A673 (cell line): Measurements from ENCODE around the gene MBD3L1. TPM values are rescaled to one million over a fixed set of nuclear protein-coding genes. Genes with fewer than 3 reads are reported as not detected.

Source experiments
- BruUV-seq: library from RNA; stranded (reverse); fragments of 400-500 nt; replicated peaks from 2 replicates; lab custom pipeline; 2021; lab: Mats Ljungman, UMichigan
- CTCF ChIA-PET: fragments of 300-600 bp; sonication (Branson Sonifier 250); formaldehyde crosslinking; loops from one replicate; lab custom pipeline; 2022; ENCODE audit warnings: antibody characterized with exemption; lab: Charles Lee
- POLR2A ChIA-PET: fragments of 300-600 bp; sonication (Branson Sonifier 250); formaldehyde crosslinking; loops from one replicate; lab custom pipeline; 2022; ENCODE audit warnings: antibody characterized with exemption; ENCODE audit not compliant: low non-redundant PET; lab: Charles Lee
- DNase-seq: peaks from one replicate; pipeline ENCODE4 v3.0.0-alpha.2; 2015; ENCODE audit warnings: low spot score
- H3K27ac ChIP-seq: fragments of 200-600 bp; sonication (generic); 2 replicates; pipeline ENCODE4 v1.5.1; 2016; ENCODE audit warnings: mixed run types, low read depth, mild to moderate bottlenecking, mixed read lengths, antibody characterized with exemption, low read length; ENCODE audit not compliant: poor library complexity, severe bottlenecking
- H3K27me3 ChIP-seq: fragments of 200-600 bp; sonication (generic); replicated peaks from 2 replicates; pipeline ENCODE4 v1.6.1; 2017; ENCODE audit warnings: mixed run types, low read depth, mild to moderate bottlenecking, mixed read lengths, antibody characterized with exemption, low read length; ENCODE audit not compliant: insufficient read depth, poor library complexity
- H3K36me3 ChIP-seq: fragments of 200-600 bp; sonication (generic); 2 replicates; pipeline ENCODE4 v1.6.1; 2016; ENCODE audit warnings: mixed run types, mild to moderate bottlenecking, mixed read lengths, antibody characterized with exemption, low read length; ENCODE audit not compliant: insufficient read depth, poor library complexity, severe bottlenecking
- H3K4me1 ChIP-seq: fragments of 200-600 bp; sonication (generic); 2 replicates; pipeline ENCODE4 v1.6.1; 2017; ENCODE audit warnings: mixed run types, mild to moderate bottlenecking, mixed read lengths, antibody characterized with exemption, low read length; ENCODE audit not compliant: insufficient read depth, poor library complexity, severe bottlenecking
- H3K4me3 ChIP-seq: fragments of 200-600 bp; sonication (generic); 2 replicates; pipeline ENCODE4 v1.5.1; 2016; ENCODE audit warnings: low read depth, mixed run types, mild to moderate bottlenecking, mixed read lengths, low read length; ENCODE audit not compliant: poor library complexity, severe bottlenecking
- H3K9me3 ChIP-seq: fragments of 200-600 bp; sonication (generic); 2 replicates; pipeline ENCODE4 v1.6.1; 2016; ENCODE audit warnings: mixed run types, low read depth, mild to moderate bottlenecking, mixed read lengths, antibody characterized with exemption, low read length; ENCODE audit not compliant: poor library complexity, severe bottlenecking
- CTCF ChIP-seq: fragments of 300-800, 200-600 bp; sonication (generic); conservative IDR thresholded peaks from 2 replicates; pipeline ENCODE4 v1.5.1; 2017; ENCODE audit warnings: low read depth, mild to moderate bottlenecking, antibody characterized with exemption, low read length, moderate library complexity, mixed read lengths
- EZH2 ChIP-seq: fragments of 200-600 bp; sonication (generic); IDR thresholded peaks from 2 replicates; pipeline ENCODE4 v1.6.1; 2017; ENCODE audit warnings: borderline replicate concordance, low read depth, mild to moderate bottlenecking, mixed read lengths, antibody characterized with exemption, low read length; ENCODE audit not compliant: poor library complexity, severe bottlenecking
- intact Hi-C: fragments of 100-400 bp; cut with micrococcal nuclease; formaldehyde crosslinking; loops from one replicate; pipeline ENCODE4 v1.10.0; 2022; ENCODE audit not compliant: unreplicated experiment
- total RNA-seq: library from RNA; stranded (reverse); gene quantifications from 2 replicates; pipeline ENCODE4 v1.2.3, GENCODE V29; 2021

Gene MBD3L1
- total RNA-seq, 1 experiment from 2014 or later, result not detected

GRCh38 chr19:8880868-8881488, 48.8 kb downstream of the MBD3L1 start:
- ChIA-PET CTCF (no interaction called here), POLR2A (no interaction called here)
- no peak for DNase-seq
- H3K36me3 ChIP-seq, result no peaks in the 10 kb centered on the region
- no TSS peak for BruUV-seq
- peaks cover 5% of the 10 kb centered on the region for H3K27me3 ChIP-seq
- TF ChIP-seq CTCF (no peak), EZH2 (no peak)
- intact Hi-C loops, result no loop called here
- no peaks in the 10 kb centered on the region for H3K4me1 ChIP-seq
- no peak overlapping the region for H3K4me3 ChIP-seq
- H3K9me3 ChIP-seq, result no peaks in the 10 kb centered on the region
- H3K27ac ChIP-seq, result no peak overlapping the region

GRCh38 chr19:8881512-8881911, 49.3 kb downstream of the MBD3L1 start:
- intact Hi-C loops, result no loop called here
- no peak overlapping the region for H3K27ac ChIP-seq
- peaks cover 5% of the 10 kb centered on the region for H3K27me3 ChIP-seq
- no peaks in the 10 kb centered on the region for H3K9me3 ChIP-seq
- H3K36me3 ChIP-seq, result no peaks in the 10 kb centered on the region
- CTCF ChIA-PET, result no interaction called here
- POLR2A ChIA-PET, result no interaction called here
- no peak for DNase-seq
- H3K4me1 ChIP-seq, result no peaks in the 10 kb centered on the region
- H3K4me3 ChIP-seq, result no peak overlapping the region
- TF ChIP-seq EZH2 (no peak), CTCF (no peak)
- BruUV-seq, result no TSS peak

- POLR2A ChIA-PET, result no interaction called here
Measured at GRCh38 chr19:8884416-8884815, 52.2 kb downstream of the MBD3L1 start.

More at GRCh38 chr19:8884416-8884815, 52.2 kb downstream of the MBD3L1 start:
- no TSS peak for BruUV-seq
- Histone ChIP-seq H3K27ac (no peak overlapping the region), H3K36me3 (no peaks in the 10 kb centered on the region), H3K27me3 (no peaks in the 10 kb centered on the region), H3K9me3 (no peaks in the 10 kb centered on the region), H3K4me1 (no peaks in the 10 kb centered on the region), H3K4me3 (no peak overlapping the region)
- DNase-seq, result no peak
- intact Hi-C loops, result no loop called here
- no peak for TF ChIP-seq EZH2
- TF ChIP-seq CTCF, result no peak
- CTCF ChIA-PET, result no interaction called here
